Measurements from ENCODE around the gene LRCH1. TPM values are rescaled to one million over a fixed set of nuclear protein-coding genes. Genes with fewer than 3 reads are reported as not detected.

LRCH1 gene
- total and polyA plus RNA-seq, 2 experiments from 2014 or later = 3.9 to 9.2 TPM

- no peak overlapping the region for H3K4me2 ChIP-seq
- Mint-ChIP-seq H3K27ac (no peak overlapping the region), H3K4me3 (no peak overlapping the region), H3K27me3 (ENCODE audit: insufficient read depth, low read depth, poor library complexity) (peaks cover 12% of the 10 kb centered on the region), H3K9me3 (peaks cover 3% of the 10 kb centered on the region; the same call in 2 of the 3 replicates), H3K36me3 (ENCODE audit: low read depth) (peaks cover 3% of the 10 kb centered on the region; the same call in 1 of the 3 replicates), H3K4me1 (peaks cover 41% of the 10 kb centered on the region)
- peaks cover 7% of the 10 kb centered on the region for H3K4me1 ChIP-seq (ENCODE audit: insufficient read depth)
- H3K36me3 ChIP-seq (ENCODE audit: insufficient read depth) = no peaks in the 10 kb centered on the region
- no peak overlapping the region for H3K4me3 ChIP-seq
- no peaks in the 10 kb centered on the region for H3F3A ChIP-seq (replicated peaks; ENCODE audit: low read depth)
- no peaks in the 10 kb centered on the region; the same call in 1 of the 2 replicates for H3K9me2 ChIP-seq (ENCODE audit: insufficient read depth)
- DNase-seq (ENCODE audit: low spot score) (no peak), ATAC-seq (no peak)
- no peak overlapping the region for H2AFZ ChIP-seq
- H3K27ac ChIP-seq (ENCODE audit: low read depth) = no peak overlapping the region
- H3K79me2 ChIP-seq (replicated peaks; ENCODE audit: insufficient read depth) = peaks cover 12% of the 10 kb centered on the region
- TF ChIP-seq ZNF462 (CRISPR knock-in tag; IDR thresholded peaks at IDR 0.05) (no peak), NANOG (IDR thresholded peaks at IDR 0.05; ENCODE audit: borderline replicate concordance) (no peak), ZNF331 (CRISPR knock-in tag; IDR thresholded peaks at IDR 0.05; ENCODE audit: low read depth) (no peak), POLR2AphosphoS5 (IDR thresholded peaks at IDR 0.05; ENCODE audit: low read depth) (no peak), JUNB (IDR thresholded peaks at IDR 0.05; ENCODE audit: unreplicated experiment) (no peak), ETS1 (IDR thresholded peaks at IDR 0.05) (no peak), STAT1 (IDR thresholded peaks at IDR 0.05; ENCODE audit: unreplicated experiment) (no peak), CREB1 (CRISPR knock-in tag; IDR thresholded peaks at IDR 0.05; ENCODE audit: low read depth) (no peak)
- TF ChIP-seq, protein P1, sequence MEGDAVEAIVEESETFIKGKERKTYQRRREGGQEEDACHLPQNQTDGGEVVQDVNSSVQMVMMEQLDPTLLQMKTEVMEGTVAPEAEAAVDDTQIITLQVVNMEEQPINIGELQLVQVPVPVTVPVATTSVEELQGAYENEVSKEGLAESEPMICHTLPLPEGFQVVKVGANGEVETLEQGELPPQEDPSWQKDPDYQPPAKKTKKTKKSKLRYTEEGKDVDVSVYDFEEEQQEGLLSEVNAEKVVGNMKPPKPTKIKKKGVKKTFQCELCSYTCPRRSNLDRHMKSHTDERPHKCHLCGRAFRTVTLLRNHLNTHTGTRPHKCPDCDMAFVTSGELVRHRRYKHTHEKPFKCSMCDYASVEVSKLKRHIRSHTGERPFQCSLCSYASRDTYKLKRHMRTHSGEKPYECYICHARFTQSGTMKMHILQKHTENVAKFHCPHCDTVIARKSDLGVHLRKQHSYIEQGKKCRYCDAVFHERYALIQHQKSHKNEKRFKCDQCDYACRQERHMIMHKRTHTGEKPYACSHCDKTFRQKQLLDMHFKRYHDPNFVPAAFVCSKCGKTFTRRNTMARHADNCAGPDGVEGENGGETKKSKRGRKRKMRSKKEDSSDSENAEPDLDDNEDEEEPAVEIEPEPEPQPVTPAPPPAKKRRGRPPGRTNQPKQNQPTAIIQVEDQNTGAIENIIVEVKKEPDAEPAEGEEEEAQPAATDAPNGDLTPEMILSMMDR (conservative IDR thresholded peaks at IDR 0.05; ENCODE audit: low read depth in 2 of 2) = no peak
- no peaks in the 10 kb centered on the region; the same call in 1 of the 2 replicates for H4K20me1 ChIP-seq (replicated peaks; ENCODE audit: insufficient read depth)
- no peaks in the 10 kb centered on the region for H3K27me3 ChIP-seq (ENCODE audit: insufficient read depth)
These were observed 86.3 kb downstream of the LRCH1 start for GRCh38 chr13:46639033-46639981.
